Right ventricle myocardium superior (tissue), 1 donor: Measurements from ENCODE around the gene RFX8. TPM values are rescaled to one million over a fixed set of nuclear protein-coding genes. Genes with fewer than 3 reads are reported as not detected.

Experiments used
- total RNA-seq: library from RNA; stranded (reverse); fragmentation: NEBNext Ultra II Directional; extraction: Animal tissue kit (Norgen Biotek cat#: 25700); gene quantifications from one replicate; pipeline ENCODE4 v1.2.1, GENCODE V29; 2021
- donor health status: DM: no; HTN: yes; CAD: no; lungs with severe emphysema.

Gene RFX8
- total RNA-seq, 1 donor from 2014 or later, result not detected

Other genes with a start within 250 kb of the RFX8 start
- 33.1 TPM for gene CNOT11, start 222.2 kb downstream of the RFX8 start, total RNA-seq
- 14.0 TPM for gene RNF149, start 166.4 kb downstream of the RFX8 start, total RNA-seq
- not detected for gene CREG2, start 87.6 kb downstream of the RFX8 start, total RNA-seq
- 76.9 TPM for gene MAP4K4, start 222.6 kb upstream of the RFX8 start, total RNA-seq